GM23338 (cell line): ENCODE measurements around the gene RPL28. TPM values are rescaled to one million over a fixed set of nuclear protein-coding genes. Genes with fewer than 3 reads are reported as not detected.

ENCODE experiments used
- ATAC-seq: fragments of 200-7000 bp; cut with Tn5 transposase; 3 replicates; pipeline ENCODE4 v1.9.1; 2020
- DNase-seq: peaks from one replicate; pipeline ENCODE4 v3.0.0-alpha.2; 2015; ENCODE audit warnings: low spot score
- H2AFZ ChIP-seq: fragments of 200-600 bp; sonication (generic); 2 replicates; pipeline ENCODE4 v1.8.0; 2016; ENCODE audit warnings: antibody characterized with exemption, mild to moderate bottlenecking, moderate library complexity
- H3F3A ChIP-seq: fragments of 200-600 bp; sonication (generic); replicated peaks from 2 replicates; pipeline ENCODE4 v1.8.0; 2017; ENCODE audit warnings: antibody characterized with exemption, mixed run types, low read depth
- H3K27ac ChIP-seq: fragments of 200-600 bp; sonication (generic); 2 replicates; pipeline ENCODE4 v1.6.1; 2016; ENCODE audit warnings: low read depth
- H3K27me3 ChIP-seq: fragments of 200-600 bp; sonication (generic); 2 replicates; pipeline ENCODE4 v1.8.0; 2016; ENCODE audit warnings: mild to moderate bottlenecking, mixed run types, moderate library complexity; ENCODE audit not compliant: insufficient read depth
- H3K36me3 ChIP-seq: fragments of 200-600 bp; sonication (generic); 2 replicates; pipeline ENCODE4 v1.8.0; 2016; ENCODE audit warnings: mild to moderate bottlenecking; ENCODE audit not compliant: insufficient read depth
- H3K4me1 ChIP-seq: fragments of 200-600 bp; sonication (generic); 2 replicates; pipeline ENCODE4 v1.8.0; 2016; ENCODE audit warnings: mild to moderate bottlenecking, moderate library complexity; ENCODE audit not compliant: insufficient read depth
- H3K4me2 ChIP-seq: fragments of 200-600 bp; sonication (generic); 2 replicates; pipeline ENCODE4 v1.7.1; 2017; ENCODE audit warnings: mixed run types
- H3K4me3 ChIP-seq: fragments of 200-600 bp; sonication (generic); 2 replicates; pipeline ENCODE4 v1.6.1; 2016; ENCODE audit warnings: mixed run types
- H3K79me2 ChIP-seq: fragments of 200-600 bp; sonication (generic); replicated peaks from 2 replicates; pipeline ENCODE4 v1.8.0; 2017; ENCODE audit warnings: mild to moderate bottlenecking; ENCODE audit not compliant: insufficient read depth
- H3K9me2 ChIP-seq: fragments of 200-600 bp; sonication (generic); 2 replicates; pipeline ENCODE4 v1.8.0; 2017; ENCODE audit not compliant: insufficient read depth
- H4K20me1 ChIP-seq: fragments of 200-600 bp; sonication (generic); replicated peaks from 2 replicates; pipeline ENCODE4 v1.8.0; 2017; ENCODE audit warnings: mild to moderate bottlenecking; ENCODE audit not compliant: insufficient read depth
- H3K27ac Mint-ChIP-seq: 2 replicates; pipeline ENCODE4 v1.8.0; 2020; ENCODE audit warnings: inconsistent platforms, mild to moderate bottlenecking, moderate library complexity, mixed read lengths
- H3K27me3 Mint-ChIP-seq: 3 replicates; pipeline ENCODE4 v1.8.0; 2022; ENCODE audit warnings: low read depth, mild to moderate bottlenecking, moderate library complexity, mixed read lengths, inconsistent platforms; ENCODE audit not compliant: insufficient read depth, poor library complexity
- H3K36me3 Mint-ChIP-seq: 3 replicates; pipeline ENCODE4 v1.8.0; 2021; ENCODE audit warnings: low read depth, mild to moderate bottlenecking, inconsistent platforms, moderate library complexity, mixed read lengths
- H3K4me1 Mint-ChIP-seq: 3 replicates; pipeline ENCODE4 v1.8.0; 2020; ENCODE audit warnings: mild to moderate bottlenecking, inconsistent platforms, mixed read lengths
- H3K4me3 Mint-ChIP-seq: 3 replicates; pipeline ENCODE4 v1.8.0; 2021; ENCODE audit warnings: moderate library complexity, mild to moderate bottlenecking, inconsistent platforms, mixed read lengths
- H3K9me3 Mint-ChIP-seq: 3 replicates; pipeline ENCODE4 v1.8.0; 2020; ENCODE audit warnings: moderate library complexity, mild to moderate bottlenecking, inconsistent platforms, mixed read lengths
- CREB1 ChIP-seq: fragments of 250-450 bp; sonication (Bioruptor Pico); IDR thresholded peaks from 2 replicates; pipeline ENCODE4 v1.5.0; 2020; ENCODE audit warnings: low read depth, mild to moderate bottlenecking, moderate library complexity
- EZH2 ChIP-seq: fragments of 200-600 bp; sonication (generic); IDR thresholded peaks from one replicate; pipeline ENCODE4 v1.8.0; 2017; ENCODE audit warnings: antibody characterized with exemption, mild to moderate bottlenecking, low read depth; ENCODE audit not compliant: unreplicated experiment
- EZH2phosphoT487 ChIP-seq: fragments of 200-600 bp; sonication (generic); IDR thresholded peaks from one replicate; pipeline ENCODE4 v1.8.1; 2018; ENCODE audit warnings: antibody characterized with exemption; ENCODE audit not compliant: unreplicated experiment
- JUNB ChIP-seq: IDR thresholded peaks from one replicate; pipeline ENCODE4 v1.6.1; 2016; ENCODE audit warnings: antibody characterized with exemption; ENCODE audit not compliant: unreplicated experiment
- NANOG ChIP-seq: IDR thresholded peaks from 2 replicates; pipeline ENCODE4 v1.6.1; 2016; ENCODE audit warnings: antibody characterized with exemption, borderline replicate concordance
- POLR2AphosphoS5 ChIP-seq: IDR thresholded peaks from 2 replicates; pipeline ENCODE4 v1.6.1; 2016; ENCODE audit warnings: antibody characterized with exemption, low read depth
- STAT1 ChIP-seq: IDR thresholded peaks from one replicate; pipeline ENCODE4 v1.6.1; 2016; ENCODE audit warnings: antibody characterized with exemption; ENCODE audit not compliant: unreplicated experiment
- ZNF114 ChIP-seq: fragments of 250-450 bp; sonication (Bioruptor Pico); IDR thresholded peaks from 2 replicates; pipeline ENCODE4 v1.5.0; 2020; ENCODE audit warnings: mild to moderate bottlenecking, moderate library complexity
- ZNF331 ChIP-seq: fragments of 250-450 bp; sonication (Bioruptor Pico); IDR thresholded peaks from 2 replicates; pipeline ENCODE4 v1.5.0; 2020; ENCODE audit warnings: low read depth, mild to moderate bottlenecking, moderate library complexity
- polyA plus RNA-seq: library from polyadenylated mRNA; unstranded; fragments of >200 nt; fragmentation: Nextera tagmentation; extraction: Ambion mirVana; gene quantifications from 2 replicates; pipeline ENCODE4 v1.2.1, GENCODE V29; 2016
- total RNA-seq: library from RNA; depleted of rRNA; stranded (reverse); fragments of >200 nt; shearing (Covaris generic); gene quantifications from 2 replicates; pipeline ENCODE4 v1.2.3, GENCODE V29; 2014
- TF ChIP-seq, protein P1 (sequence below): IDR thresholded peaks from 2 replicates; pipeline ENCODE4 v1.6.1; 2016; ENCODE audit warnings: antibody characterized with exemption
- TF ChIP-seq, protein P2 (sequence below): IDR thresholded peaks from one replicate; pipeline ENCODE4 v1.6.1; 2018; ENCODE audit warnings: antibody characterized with exemption; ENCODE audit not compliant: unreplicated experiment
- TF ChIP-seq, protein P3 (sequence below): fragments of 250-450 bp; sonication (Bioruptor Pico); IDR thresholded peaks from 2 replicates; pipeline ENCODE4 v1.5.0; 2020; ENCODE audit warnings: mild to moderate bottlenecking, moderate library complexity
- TF ChIP-seq, protein P4 (sequence below), 2 experiments: fragments of 200-600 bp in 1 of 2; sonication (generic) in 1 of 2; conservative IDR thresholded peaks; 2 replicates each; pipeline versions ENCODE4 v1.5.1 to v1.6.1; 2016 to 2017; ENCODE audit warnings: antibody characterized with exemption in 2 of 2, low read depth in 2 of 2, mild to moderate bottlenecking in 2 of 2, moderate library complexity in 1 of 2

Gene RPL28
- total and polyA plus RNA-seq, 2 experiments from 2014 or later: 737 to 1,528 TPM

DNA sequence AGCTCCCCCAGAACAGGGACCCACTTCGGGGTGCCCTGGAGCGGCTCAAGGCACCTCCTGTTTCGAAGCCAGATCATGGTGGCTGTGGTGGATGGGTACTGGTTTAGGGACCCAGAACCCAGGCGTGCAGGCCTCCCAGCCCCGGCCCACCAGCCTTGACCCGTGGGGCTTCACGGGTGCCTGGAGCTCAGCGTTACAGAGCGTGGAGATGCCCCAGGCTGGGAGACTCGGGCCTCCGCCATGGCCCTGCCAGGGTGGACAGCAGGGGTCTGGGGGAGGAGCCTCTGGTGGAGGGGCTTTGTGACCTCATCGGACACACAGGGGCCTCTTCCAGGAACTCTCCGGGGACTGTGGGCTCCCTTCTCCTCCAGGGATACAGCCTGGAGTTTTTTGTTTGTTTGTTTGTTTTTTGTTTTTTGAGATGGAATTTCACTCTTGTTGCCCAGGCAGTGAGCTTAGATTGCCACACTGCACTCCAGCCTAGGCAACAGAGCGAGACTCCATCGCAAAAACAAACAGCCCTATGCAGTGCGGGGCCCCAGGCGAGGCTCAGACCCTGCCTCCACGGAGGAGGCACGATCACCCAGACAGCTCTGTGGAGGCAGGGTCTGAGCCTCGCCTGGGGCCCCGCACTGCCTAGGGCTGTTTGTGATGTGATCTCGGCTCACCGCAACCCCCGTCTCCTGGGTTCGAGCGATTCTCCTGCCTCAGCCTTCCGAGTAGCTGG lies 22.6 kb upstream of the RPL28 start, which contains the start of gene GARIN5B:
Gene GARIN5B, minus strand, starts transcription at position 271 of the 727 bp plus-strand sequence. Its CDS starts 194 bp downstream, at position 77.
- H3K4me1 Mint-ChIP-seq: peaks cover 13% of the 10 kb centered on the region; the same call in 2 of the 3 replicates
- H3K27ac ChIP-seq: no peak within 1 kb of the TSS

More for the DNA sequence above, 22.6 kb upstream of the RPL28 start, which contains the start of gene GARIN5B:
- DNase-seq: no peak
- no peaks in the 10 kb centered on the region; the same call in 1 of the 2 replicates for H3F3A ChIP-seq
- H4K20me1 ChIP-seq: no peaks in the 10 kb centered on the region
- Mint-ChIP-seq H3K27ac (no peak within 1 kb of the TSS), H3K27me3 (peaks cover 27% of the 10 kb centered on the region), H3K4me3 (no peak within 1 kb of the TSS; the same call in 2 of the 3 replicates), H3K9me3 (no peaks in the 10 kb centered on the region; the same call in 2 of the 3 replicates), H3K36me3 (no peaks in the 10 kb centered on the region)
- H3K79me2 ChIP-seq: no peaks in the 10 kb centered on the region
- H3K27me3 ChIP-seq: peaks cover 18% of the 10 kb centered on the region
- no peaks in the 10 kb centered on the region for H3K36me3 ChIP-seq
- H3K4me2 ChIP-seq: 0 out of 2 replicates have a peak within 1 kb of the TSS, but pooled peaks have one; percentile 20
- no peaks in the 10 kb centered on the region for H3K4me1 ChIP-seq
- peak; percentile 54 for ATAC-seq
- no peak within 1 kb of the TSS for H3K4me3 ChIP-seq
- TF ChIP-seq EZH2: no peak
- no peak for TF ChIP-seq ZNF331
- TF ChIP-seq, protein P1, sequence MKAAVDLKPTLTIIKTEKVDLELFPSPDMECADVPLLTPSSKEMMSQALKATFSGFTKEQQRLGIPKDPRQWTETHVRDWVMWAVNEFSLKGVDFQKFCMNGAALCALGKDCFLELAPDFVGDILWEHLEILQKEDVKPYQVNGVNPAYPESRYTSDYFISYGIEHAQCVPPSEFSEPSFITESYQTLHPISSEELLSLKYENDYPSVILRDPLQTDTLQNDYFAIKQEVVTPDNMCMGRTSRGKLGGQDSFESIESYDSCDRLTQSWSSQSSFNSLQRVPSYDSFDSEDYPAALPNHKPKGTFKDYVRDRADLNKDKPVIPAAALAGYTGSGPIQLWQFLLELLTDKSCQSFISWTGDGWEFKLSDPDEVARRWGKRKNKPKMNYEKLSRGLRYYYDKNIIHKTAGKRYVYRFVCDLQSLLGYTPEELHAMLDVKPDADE: no peak
- TF ChIP-seq JUNB: no peak
- no peak for TF ChIP-seq NANOG
- TF ChIP-seq, protein P2, sequence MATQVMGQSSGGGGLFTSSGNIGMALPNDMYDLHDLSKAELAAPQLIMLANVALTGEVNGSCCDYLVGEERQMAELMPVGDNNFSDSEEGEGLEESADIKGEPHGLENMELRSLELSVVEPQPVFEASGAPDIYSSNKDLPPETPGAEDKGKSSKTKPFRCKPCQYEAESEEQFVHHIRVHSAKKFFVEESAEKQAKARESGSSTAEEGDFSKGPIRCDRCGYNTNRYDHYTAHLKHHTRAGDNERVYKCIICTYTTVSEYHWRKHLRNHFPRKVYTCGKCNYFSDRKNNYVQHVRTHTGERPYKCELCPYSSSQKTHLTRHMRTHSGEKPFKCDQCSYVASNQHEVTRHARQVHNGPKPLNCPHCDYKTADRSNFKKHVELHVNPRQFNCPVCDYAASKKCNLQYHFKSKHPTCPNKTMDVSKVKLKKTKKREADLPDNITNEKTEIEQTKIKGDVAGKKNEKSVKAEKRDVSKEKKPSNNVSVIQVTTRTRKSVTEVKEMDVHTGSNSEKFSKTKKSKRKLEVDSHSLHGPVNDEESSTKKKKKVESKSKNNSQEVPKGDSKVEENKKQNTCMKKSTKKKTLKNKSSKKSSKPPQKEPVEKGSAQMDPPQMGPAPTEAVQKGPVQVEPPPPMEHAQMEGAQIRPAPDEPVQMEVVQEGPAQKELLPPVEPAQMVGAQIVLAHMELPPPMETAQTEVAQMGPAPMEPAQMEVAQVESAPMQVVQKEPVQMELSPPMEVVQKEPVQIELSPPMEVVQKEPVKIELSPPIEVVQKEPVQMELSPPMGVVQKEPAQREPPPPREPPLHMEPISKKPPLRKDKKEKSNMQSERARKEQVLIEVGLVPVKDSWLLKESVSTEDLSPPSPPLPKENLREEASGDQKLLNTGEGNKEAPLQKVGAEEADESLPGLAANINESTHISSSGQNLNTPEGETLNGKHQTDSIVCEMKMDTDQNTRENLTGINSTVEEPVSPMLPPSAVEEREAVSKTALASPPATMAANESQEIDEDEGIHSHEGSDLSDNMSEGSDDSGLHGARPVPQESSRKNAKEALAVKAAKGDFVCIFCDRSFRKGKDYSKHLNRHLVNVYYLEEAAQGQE: no peak
- TF ChIP-seq STAT1: no peak
- no peak for TF ChIP-seq EZH2phosphoT487
- TF ChIP-seq, protein P3, sequence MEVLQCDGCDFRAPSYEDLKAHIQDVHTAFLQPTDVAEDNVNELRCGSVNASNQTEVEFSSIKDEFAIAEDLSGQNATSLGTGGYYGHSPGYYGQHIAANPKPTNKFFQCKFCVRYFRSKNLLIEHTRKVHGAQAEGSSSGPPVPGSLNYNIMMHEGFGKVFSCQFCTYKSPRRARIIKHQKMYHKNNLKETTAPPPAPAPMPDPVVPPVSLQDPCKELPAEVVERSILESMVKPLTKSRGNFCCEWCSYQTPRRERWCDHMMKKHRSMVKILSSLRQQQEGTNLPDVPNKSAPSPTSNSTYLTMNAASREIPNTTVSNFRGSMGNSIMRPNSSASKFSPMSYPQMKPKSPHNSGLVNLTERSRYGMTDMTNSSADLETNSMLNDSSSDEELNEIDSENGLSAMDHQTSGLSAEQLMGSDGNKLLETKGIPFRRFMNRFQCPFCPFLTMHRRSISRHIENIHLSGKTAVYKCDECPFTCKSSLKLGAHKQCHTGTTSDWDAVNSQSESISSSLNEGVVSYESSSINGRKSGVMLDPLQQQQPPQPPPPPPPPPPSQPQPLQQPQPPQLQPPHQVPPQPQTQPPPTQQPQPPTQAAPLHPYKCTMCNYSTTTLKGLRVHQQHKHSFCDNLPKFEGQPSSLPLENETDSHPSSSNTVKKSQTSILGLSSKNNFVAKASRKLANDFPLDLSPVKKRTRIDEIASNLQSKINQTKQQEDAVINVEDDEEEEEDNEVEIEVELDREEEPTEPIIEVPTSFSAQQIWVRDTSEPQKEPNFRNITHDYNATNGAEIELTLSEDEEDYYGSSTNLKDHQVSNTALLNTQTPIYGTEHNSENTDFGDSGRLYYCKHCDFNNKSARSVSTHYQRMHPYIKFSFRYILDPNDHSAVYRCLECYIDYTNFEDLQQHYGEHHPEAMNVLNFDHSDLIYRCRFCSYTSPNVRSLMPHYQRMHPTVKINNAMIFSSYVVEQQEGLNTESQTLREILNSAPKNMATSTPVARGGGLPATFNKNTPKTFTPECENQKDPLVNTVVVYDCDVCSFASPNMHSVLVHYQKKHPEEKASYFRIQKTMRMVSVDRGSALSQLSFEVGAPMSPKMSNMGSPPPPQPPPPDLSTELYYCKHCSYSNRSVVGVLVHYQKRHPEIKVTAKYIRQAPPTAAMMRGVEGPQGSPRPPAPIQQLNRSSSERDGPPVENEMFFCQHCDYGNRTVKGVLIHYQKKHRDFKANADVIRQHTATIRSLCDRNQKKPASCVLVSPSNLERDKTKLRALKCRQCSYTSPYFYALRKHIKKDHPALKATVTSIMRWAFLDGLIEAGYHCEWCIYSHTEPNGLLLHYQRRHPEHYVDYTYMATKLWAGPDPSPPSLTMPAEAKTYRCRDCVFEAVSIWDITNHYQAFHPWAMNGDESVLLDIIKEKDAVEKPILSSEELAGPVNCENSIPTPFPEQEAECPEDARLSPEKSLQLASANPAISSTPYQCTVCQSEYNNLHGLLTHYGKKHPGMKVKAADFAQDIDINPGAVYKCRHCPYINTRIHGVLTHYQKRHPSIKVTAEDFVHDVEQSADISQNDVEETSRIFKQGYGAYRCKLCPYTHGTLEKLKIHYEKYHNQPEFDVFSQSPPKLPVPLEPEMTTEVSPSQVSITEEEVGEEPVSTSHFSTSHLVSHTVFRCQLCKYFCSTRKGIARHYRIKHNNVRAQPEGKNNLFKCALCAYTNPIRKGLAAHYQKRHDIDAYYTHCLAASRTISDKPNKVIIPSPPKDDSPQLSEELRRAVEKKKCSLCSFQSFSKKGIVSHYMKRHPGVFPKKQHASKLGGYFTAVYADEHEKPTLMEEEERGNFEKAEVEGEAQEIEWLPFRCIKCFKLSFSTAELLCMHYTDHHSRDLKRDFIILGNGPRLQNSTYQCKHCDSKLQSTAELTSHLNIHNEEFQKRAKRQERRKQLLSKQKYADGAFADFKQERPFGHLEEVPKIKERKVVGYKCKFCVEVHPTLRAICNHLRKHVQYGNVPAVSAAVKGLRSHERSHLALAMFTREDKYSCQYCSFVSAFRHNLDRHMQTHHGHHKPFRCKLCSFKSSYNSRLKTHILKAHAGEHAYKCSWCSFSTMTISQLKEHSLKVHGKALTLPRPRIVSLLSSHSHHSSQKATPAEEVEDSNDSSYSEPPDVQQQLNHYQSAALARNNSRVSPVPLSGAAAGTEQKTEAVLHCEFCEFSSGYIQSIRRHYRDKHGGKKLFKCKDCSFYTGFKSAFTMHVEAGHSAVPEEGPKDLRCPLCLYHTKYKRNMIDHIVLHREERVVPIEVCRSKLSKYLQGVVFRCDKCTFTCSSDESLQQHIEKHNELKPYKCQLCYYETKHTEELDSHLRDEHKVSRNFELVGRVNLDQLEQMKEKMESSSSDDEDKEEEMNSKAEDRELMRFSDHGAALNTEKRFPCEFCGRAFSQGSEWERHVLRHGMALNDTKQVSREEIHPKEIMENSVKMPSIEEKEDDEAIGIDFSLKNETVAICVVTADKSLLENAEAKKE (CRISPR knock-in tag): no peak
- TF ChIP-seq, protein P4, sequence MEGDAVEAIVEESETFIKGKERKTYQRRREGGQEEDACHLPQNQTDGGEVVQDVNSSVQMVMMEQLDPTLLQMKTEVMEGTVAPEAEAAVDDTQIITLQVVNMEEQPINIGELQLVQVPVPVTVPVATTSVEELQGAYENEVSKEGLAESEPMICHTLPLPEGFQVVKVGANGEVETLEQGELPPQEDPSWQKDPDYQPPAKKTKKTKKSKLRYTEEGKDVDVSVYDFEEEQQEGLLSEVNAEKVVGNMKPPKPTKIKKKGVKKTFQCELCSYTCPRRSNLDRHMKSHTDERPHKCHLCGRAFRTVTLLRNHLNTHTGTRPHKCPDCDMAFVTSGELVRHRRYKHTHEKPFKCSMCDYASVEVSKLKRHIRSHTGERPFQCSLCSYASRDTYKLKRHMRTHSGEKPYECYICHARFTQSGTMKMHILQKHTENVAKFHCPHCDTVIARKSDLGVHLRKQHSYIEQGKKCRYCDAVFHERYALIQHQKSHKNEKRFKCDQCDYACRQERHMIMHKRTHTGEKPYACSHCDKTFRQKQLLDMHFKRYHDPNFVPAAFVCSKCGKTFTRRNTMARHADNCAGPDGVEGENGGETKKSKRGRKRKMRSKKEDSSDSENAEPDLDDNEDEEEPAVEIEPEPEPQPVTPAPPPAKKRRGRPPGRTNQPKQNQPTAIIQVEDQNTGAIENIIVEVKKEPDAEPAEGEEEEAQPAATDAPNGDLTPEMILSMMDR (conservative IDR thresholded peaks at IDR 0.05; ENCODE audit: low read depth in 2 of 2): no peak
- no peak for TF ChIP-seq ZNF114 (CRISPR knock-in tag)
- TF ChIP-seq POLR2AphosphoS5: no peak
- no peak for TF ChIP-seq CREB1
- H2AFZ ChIP-seq: peak within 1 kb of the TSS; percentile 43; the same call in 1 of the 2 replicates
- H3K9me2 ChIP-seq: no peaks in the 10 kb centered on the region
